GM10266 (cell line): ENCODE results near the gene SUSD1.

Experiments used
- DNase-seq: peaks from one replicate; pipeline ENCODE4 v3.0.0; 2012; ENCODE audit errors: extremely low spot score
- CTCF ChIP-seq: IDR thresholded peaks from 2 replicates; pipeline ENCODE4 v1.5.1; 2012; ENCODE audit warnings: mild to moderate bottlenecking, low read depth; ENCODE audit not compliant: control insufficient read depth, insufficient read depth; ENCODE audit errors: missing control alignments

Gene SUSD1

GRCh38 chr9:112173489-112174221 is 1.4 kb downstream of the SUSD1 start:
- no peak for DNase-seq
- TF ChIP-seq CTCF, result no peak

GRCh38 chr9:112170968-112171367 is 4.1 kb downstream of the SUSD1 start:
- no peak for TF ChIP-seq CTCF
- no peak for DNase-seq

- no peak for TF ChIP-seq CTCF
- no peak for DNase-seq
Measured at GRCh38 chr9:112170235-112170634, 4.9 kb downstream of the SUSD1 start.

GRCh38 chr9:112169368-112169767 is 5.7 kb downstream of the SUSD1 start:
- DNase-seq, result no peak
- TF ChIP-seq CTCF, result no peak

- no peak for TF ChIP-seq CTCF
- no peak for DNase-seq
Measured at GRCh38 chr9:112168197-112168596, 6.9 kb downstream of the SUSD1 start.

GRCh38 chr9:112166176-112167140 is 8.6 kb downstream of the SUSD1 start:
- TF ChIP-seq CTCF, result no peak
- DNase-seq, result no peak
